Activated CD4-positive, alpha-beta T cell treated with anti-CD3 and anti-CD28 coated beads, Interleukin-2, amount 50 U/mL, for 16 hours (primary cell): ENCODE results near the gene RAPGEF4.
"Not testable (repeated sequence)": the region's sequence is repeated elsewhere in the genome, so short reads cannot be mapped to it uniquely, and the experiment has no call there.

Experiments used
- DNase-seq: peaks from one replicate; pipeline ENCODE4 v3.0.0-alpha.2; 2020

Gene RAPGEF4

DNA sequence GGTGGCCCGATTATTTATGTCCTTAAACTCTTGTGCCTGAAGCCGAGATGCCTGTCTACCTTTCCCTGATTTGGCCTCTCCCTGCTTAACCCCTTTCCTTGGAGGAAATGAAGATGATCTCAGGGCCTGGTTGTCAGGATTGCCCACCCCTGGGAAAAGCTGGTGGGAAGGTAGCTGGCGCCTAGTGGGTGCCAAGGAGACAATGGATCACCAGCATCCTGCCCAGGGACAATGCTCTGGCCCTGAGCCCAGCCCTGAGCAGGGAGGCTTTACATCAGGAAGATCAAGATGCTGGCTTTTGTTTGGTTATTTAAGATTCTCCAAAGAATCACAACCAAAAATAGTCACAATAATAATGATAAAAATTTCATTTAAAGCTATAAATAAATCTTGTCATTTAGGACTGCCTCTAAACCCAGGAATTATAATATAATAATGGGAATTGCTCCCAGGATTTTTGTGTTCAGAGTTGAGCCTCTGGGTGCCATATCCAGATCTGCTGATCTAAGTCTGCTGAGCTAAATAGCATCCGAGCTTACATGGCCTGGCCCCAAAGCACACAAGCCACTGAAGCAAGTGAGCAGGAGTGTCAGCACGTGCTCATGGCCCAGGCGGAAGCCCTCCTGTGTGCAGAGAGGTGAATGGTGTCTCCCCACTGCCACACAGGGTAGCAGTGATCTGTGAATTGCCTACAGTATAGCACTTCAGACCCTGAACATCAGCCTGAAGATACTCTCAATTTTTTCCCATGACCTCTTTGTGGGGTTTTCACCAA is 282.2 kb downstream of the RAPGEF4 start:
- no peak for DNase-seq

- DNase-seq = no peak
Observed at GRCh38 chr2:173019755-173020154, 284.1 kb downstream of the RAPGEF4 start.

GRCh38 chr2:173021939-173022371 is 286.3 kb downstream of the RAPGEF4 start:
- no peak for DNase-seq

DNA sequence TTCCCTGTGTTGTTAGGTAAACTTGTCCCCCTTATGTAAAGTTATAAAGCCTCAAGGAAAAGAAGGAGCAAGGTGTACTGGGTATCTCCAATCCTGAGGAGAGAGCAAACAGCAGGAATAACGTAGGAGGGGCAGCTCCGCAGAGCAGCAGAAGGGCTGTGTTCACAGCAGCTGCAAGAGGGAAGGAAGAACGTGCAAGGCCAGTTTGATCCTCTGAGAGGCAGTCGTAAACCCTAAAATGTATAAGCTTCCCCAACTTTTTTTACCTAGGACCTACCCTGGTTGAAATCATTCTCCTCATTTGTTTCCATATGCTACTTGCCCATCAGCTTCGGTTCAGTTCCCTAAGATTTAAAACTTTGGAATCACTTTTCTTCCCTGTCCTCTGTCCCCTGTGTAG is 288.1 kb downstream of the RAPGEF4 start:
- no peak for DNase-seq

GRCh38 chr2:173026479-173026878 is 290.8 kb downstream of the RAPGEF4 start:
- no peak for DNase-seq

DNA sequence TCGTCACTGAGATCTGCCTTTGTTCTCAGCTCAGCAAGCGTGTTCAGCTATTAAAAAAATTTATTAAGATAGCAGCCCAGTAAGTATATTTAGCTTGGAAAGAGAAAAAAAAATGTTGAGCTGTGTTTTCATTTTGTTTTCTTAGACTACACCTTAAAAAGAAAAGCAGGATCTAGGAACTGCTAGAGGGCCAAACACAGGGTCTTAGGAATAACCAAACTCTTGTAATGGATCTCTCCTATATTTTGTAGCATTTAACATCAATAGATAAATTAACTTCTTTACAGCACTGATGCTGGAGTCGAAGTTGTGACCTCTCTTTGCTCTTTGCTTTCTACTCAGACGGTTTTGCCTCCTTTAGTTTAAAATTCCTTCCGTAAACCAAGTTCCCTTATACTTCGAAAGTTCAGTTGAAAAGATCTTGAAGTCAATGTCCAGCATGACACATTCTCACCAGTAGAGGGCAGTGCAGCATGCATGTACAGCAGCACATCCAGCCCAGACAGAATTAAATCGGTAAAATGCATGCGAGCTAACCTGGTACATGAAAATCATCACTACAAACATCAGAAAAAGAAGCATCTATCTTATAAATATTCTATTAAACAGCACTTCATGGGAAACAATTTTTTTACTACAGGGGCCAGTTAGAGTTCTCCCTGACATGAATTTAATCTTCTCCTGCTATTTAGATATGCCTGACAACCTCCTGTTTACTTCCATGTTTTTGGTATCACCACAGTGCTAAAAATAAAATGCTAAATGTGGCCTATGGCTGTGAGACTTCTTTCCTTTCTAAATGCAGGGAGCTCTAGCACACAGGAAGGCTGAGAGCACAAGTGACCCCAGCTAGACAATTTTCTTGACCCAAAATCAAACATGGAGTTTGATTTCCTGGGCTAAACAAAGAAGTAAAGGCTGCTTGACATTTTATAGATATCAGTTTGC is 291.8 kb downstream of the RAPGEF4 start:
- peak; percentile 83 for DNase-seq

GRCh38 chr2:173028141-173028540 is 292.5 kb downstream of the RAPGEF4 start:
- no peak for DNase-seq

GRCh38 chr2:173028671-173029070 is 293.0 kb downstream of the RAPGEF4 start:
- DNase-seq = no peak

GRCh38 chr2:173030561-173031490 is 295.2 kb downstream of the RAPGEF4 start:
- DNase-seq = no peak

GRCh38 chr2:173032032-173032431 is 296.4 kb downstream of the RAPGEF4 start:
- no peak for DNase-seq

GRCh38 chr2:173033084-173033483 is 297.4 kb downstream of the RAPGEF4 start:
- no peak for DNase-seq

GRCh38 chr2:173034143-173034542 is 298.5 kb downstream of the RAPGEF4 start:
- DNase-seq = no peak

- DNase-seq = no peak
Observed at GRCh38 chr2:173037245-173038120, 301.8 kb downstream of the RAPGEF4 start.

- not testable (repeated sequence) for DNase-seq
Observed at GRCh38 chr2:173038257-173038656, 302.6 kb downstream of the RAPGEF4 start.

DNA sequence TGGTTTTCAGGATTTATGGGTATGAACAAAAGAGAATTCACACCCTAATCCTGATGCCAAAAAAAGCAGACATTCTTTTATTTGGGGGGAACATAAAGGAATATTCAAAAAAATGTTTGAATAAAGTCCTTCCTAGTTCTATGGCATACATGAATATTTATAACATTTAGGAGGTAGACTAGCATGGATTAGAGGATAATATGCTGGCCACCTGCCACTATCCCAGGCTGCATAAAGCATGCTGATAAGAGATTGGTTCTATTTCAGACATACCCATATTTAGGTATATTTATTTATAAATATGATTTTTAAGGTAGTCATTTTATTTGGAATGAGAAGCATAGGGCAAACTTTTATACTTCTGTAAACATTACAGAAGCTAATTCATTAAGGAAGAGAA is 305.1 kb downstream of the RAPGEF4 start:
- DNase-seq = no peak

DNA sequence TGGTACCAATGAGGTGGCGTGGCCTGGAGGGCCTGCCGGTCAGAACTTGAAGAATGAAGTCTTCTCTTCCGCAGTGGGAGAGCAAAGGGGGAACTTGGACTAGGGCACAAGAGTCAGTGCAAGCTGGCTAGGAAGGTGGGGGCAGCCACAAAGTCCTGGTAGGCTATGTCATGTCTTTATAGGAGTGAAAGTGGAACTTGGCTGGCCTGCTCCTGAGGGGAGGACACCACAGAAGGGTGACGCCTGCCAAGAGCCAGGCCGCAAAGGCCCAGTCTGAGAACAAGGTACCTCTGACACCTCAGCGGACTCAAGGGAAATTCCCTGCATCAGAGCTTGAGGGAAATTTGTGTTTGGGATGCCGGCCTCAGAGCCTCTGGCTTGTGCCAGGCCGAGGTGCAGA is 307.8 kb downstream of the RAPGEF4 start:
- DNase-seq = no peak

DNA sequence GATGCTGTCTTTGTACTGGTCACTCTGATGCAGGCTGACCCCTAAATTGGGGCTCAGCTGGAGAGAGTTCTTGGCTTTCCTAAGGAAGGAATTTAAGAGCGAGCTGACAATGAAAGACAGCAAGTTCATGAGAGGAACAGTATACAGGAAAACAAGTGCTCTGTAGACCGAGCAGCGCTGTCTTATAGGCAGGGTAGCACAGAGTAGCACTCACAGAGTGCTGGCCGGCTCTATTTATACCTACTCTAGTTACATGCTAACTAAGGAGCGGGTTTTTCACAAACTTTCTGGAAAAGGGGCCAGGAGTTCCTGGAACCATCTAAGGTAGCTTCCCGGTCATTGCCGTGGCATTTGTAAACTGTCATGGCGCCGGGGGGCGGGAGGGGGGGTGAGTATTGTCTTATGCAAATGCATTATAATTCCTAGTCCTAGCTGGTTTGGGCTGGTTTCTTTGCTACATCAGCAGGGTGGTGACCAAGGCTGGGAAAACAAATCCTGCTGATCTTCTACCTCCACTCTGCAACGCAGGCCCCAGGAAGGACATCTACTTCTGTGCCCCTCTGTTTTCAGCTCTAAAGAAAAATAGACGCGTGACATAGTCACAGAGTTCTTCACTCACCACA is 308.4 kb downstream of the RAPGEF4 start:
- no peak for DNase-seq

DNA sequence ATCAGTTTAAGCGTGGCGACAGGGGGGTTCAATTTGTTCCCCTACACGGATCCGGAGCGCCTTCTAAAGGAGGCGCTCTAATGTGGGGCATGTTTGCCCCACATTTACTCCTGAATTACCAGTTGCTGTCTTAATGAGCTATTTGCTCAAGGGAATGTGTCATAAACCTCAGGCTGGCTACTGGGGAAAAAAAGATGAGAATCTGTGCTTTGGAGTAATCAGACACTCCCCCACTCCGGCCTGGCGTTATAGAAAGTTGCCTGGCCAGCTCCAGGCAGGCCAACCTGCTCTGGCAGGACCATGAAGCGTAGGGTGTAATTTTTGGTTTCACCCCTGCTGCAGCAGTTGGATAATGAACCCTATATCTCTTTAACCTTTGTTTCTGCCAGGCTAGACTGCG is 309.0 kb downstream of the RAPGEF4 start:
- no peak for DNase-seq

DNA sequence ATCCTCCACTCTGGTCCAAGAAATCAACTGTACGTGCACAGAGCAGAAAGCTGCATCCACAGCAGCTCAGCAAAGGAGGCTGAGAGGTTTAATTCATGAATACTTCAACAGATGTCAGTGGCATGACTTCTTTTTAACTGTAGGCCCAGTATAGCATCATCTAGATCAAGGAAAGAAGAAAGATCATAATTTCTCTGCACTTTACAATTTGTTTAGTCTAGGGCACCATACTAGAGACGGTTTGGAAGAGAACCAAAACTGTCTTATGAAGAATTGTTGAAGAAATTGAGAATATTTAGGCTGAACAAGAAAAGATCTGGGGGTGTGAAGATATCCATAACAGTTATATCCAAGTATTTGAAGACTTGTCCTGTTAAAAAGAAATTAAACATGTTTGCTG is 309.5 kb downstream of the RAPGEF4 start:
- no peak for DNase-seq

DNA sequence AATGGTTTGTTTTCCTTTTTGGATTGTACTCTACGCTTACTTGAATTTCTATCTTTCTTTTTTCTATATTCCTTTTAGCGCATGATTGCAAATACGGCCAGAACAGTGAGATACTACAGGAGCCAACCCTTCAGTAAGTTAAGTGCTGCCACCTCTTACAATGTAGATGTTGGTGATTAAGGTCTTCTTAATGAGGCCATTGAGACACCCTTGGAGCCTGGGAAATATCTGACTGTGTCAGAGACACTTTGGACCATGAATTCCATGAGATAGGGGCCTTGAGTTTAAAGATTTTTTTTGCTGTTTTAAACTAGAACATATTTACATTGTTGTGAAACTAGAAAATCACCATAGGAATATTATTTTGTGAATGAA is 312.9 kb downstream of the RAPGEF4 start:
- no peak for DNase-seq
